ENCODE measurements around the gene FGF2.

DNA sequence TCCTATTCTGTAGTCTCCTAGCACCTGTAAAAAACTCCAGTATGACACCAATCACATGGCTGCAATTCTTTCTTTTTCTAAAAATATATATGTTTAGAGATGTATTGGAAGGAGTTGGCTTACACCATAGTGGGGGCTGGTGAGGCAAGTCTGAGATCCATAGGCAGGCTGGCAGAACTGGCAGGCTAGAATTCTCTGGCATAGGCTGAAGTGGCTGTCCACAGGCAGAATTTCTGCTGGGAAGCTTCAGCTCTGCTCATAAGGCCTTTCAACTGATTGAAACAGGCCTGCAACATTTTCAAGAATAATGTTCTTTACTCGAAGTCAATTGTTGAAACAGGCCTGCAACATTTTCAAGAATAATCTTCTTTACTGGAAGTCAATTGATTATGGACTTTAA lies 37.0 kb downstream of the FGF2 start:
- TF ChIP-seq, protein P1, sequence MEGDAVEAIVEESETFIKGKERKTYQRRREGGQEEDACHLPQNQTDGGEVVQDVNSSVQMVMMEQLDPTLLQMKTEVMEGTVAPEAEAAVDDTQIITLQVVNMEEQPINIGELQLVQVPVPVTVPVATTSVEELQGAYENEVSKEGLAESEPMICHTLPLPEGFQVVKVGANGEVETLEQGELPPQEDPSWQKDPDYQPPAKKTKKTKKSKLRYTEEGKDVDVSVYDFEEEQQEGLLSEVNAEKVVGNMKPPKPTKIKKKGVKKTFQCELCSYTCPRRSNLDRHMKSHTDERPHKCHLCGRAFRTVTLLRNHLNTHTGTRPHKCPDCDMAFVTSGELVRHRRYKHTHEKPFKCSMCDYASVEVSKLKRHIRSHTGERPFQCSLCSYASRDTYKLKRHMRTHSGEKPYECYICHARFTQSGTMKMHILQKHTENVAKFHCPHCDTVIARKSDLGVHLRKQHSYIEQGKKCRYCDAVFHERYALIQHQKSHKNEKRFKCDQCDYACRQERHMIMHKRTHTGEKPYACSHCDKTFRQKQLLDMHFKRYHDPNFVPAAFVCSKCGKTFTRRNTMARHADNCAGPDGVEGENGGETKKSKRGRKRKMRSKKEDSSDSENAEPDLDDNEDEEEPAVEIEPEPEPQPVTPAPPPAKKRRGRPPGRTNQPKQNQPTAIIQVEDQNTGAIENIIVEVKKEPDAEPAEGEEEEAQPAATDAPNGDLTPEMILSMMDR (IDR thresholded peaks at IDR 0.05): no peak
- no peak for TF ChIP-seq POLR2A (IDR thresholded peaks at IDR 0.05)

Measured in uterus (tissue), 2 donors.